ENCODE results near the gene RBP3.
A peak's percentile ranks its signal among the peaks of the same experiment; 100 is the strongest.

Gene RBP3

GRCh38 chr10:47359101-47359500 lies 10.9 kb downstream of the RBP3 start:
- DNase-seq (ENCODE audit: low read depth), result no peak

DNA sequence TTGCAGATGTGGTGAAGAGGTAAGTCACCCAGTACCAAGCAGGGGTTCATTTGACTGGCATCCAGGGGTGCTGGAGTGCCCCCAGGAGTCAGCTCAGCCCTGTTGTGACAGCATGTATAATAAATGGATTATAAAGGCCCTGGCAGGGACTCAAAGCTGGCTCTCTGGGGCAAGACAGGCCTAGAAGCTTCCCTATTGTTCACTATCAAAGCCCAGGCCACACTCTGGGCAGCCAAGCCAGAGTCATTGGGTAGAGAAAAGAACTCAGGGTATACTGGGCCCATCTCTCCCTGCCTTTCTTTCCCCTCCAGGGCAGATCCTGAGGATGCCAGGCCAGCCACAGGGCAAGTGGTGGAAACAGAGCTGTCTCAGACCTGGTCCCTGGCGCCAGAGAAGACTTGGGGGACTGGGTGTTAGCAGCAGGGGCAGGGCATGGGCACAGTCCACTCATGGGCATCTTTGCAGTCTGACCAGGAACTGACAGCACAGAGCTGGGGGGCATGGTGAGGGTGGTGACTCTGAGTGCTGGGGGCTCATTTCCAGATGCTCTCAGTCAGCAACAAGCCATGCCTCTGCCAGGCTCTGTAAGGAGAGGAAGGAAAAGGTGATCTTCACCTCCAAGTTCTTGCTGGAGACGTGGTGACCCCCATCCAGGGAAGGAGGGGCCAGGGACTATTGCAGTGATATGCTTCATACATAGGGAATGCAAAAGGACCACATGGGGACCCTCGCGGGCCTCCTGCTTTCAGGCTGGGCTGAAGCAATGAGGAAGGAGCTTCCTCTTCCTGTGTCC lies 11.7 kb downstream of the RBP3 start:
- no peak for DNase-seq (ENCODE audit: low read depth)

- DNase-seq (ENCODE audit: low read depth), result no peak
These were observed 12.4 kb downstream of the RBP3 start for GRCh38 chr10:47360419-47361040.

DNA sequence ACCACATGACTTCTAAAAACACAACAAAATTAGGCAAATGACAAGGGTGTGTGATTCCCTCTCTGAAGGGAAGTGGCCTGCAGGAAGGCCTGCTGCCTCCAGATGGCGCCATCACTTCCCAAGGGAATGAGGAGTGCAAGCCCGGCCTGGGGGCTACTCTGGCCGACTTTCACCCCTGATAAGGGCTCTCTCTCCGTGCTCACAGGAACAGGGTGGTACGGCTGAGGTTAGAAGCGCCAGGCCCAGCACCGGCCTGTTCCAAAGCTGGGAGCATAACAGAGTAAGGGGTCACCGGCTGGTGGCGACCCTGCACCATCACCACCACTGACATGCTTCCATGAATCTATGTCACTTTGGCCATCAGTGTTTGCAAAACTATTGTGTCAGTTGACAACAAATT lies 13.1 kb downstream of the RBP3 start:
- peak; percentile 24 for DNase-seq (ENCODE audit: low read depth)

GRCh38 chr10:47362199-47362598 lies 14.0 kb downstream of the RBP3 start:
- DNase-seq (ENCODE audit: low read depth), result no peak

DNA sequence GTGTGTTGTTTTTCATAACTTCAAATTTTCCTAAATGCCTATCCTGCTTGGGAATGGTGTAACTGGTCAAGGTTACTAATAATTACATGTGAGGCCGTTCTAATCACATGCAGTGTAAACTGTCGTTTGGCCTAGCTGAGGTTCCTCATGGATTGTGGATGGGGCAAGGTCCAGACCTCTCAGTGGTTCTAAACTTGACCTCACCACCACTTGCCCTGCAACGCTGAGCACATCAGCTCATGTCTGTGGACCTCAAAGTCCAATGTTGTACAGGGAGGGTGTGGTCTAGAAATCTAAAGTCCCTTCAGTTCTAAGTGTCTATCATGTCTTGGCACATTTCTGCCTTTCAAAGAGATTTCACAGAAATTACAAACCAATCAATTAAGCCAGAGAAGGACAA lies 15.6 kb downstream of the RBP3 start:
- DNase-seq (ENCODE audit: low read depth), result no peak

DNA sequence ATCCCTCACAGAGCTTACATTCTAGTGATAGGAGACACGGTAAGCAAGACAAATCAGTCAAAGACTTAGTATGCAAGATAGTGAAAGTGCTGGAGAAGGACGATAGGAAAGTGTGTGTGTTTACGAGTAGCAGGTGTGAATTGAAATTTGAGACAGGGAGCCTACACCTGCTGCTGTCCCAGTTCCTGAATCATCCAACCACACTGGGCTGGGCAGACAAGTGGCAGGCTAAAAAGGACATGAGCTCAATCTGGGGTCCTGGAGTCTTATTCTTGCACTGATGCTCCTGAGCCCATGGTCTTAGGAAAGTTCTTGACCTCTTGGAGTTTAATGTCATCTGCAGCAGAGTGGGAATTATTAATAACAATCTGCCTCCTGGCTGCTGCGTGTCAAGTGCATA lies 16.2 kb downstream of the RBP3 start:
- no peak for DNase-seq (ENCODE audit: low read depth)

GRCh38 chr10:47364911-47365310 lies 16.7 kb downstream of the RBP3 start:
- no peak for DNase-seq (ENCODE audit: low read depth)

DNA sequence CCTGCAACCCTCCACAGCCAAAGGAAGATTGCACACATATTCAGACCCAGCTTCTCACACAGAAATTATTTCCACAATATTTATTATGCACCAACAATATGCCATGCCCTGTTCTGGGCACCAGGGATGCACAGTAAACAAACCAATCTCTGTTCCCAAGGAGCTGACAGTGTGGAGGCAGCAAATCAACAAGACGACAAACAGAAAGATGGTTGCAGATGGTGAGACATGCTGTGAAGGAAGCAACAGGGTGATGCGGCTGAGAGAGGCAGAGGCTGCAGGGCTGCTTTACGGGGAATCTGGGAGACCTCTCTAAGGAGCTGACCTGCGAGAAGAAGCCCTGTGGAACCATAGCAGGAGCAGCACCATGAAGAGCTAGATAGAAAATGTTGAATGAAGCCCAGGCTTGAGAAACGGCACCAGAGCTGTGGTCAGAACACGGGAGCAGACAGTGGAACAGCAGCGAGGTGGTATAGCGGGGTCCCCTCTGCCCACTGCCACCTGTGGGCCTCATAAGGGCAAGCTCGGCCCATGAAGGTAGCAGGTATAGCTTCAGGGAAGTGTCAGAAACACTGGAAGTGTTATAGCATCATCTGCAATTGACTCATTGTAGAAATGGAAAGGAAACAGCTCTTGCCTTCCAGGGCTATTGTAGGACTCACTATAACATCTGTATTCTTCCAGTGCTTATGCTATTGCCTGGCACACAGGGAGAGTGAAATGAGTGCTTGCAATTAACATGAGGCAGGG lies 17.4 kb downstream of the RBP3 start:
- DNase-seq (ENCODE audit: low read depth), result no peak

DNA sequence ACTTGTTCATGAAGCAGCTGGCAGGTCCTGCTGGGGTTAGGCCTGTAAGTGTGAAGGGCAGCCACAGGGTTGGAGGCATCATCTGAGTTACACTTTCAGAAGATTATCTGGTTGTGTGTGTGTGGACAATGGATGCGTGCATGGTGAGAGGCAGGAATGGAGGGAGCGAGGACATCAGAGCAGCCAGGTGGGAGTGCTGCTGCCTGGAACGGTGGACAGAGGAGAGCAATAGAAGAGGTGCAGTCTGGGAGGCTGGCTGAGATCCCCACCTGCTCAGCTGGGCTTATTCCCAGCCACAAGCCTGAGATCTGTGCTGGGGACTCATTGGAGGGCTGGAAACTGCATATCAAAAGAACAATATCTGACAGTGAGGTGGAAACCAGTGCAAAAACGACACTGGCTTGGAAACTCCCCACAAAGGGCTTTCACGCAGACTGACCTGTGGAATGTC lies 18.0 kb downstream of the RBP3 start:
- DNase-seq (ENCODE audit: low read depth), result no peak

DNA sequence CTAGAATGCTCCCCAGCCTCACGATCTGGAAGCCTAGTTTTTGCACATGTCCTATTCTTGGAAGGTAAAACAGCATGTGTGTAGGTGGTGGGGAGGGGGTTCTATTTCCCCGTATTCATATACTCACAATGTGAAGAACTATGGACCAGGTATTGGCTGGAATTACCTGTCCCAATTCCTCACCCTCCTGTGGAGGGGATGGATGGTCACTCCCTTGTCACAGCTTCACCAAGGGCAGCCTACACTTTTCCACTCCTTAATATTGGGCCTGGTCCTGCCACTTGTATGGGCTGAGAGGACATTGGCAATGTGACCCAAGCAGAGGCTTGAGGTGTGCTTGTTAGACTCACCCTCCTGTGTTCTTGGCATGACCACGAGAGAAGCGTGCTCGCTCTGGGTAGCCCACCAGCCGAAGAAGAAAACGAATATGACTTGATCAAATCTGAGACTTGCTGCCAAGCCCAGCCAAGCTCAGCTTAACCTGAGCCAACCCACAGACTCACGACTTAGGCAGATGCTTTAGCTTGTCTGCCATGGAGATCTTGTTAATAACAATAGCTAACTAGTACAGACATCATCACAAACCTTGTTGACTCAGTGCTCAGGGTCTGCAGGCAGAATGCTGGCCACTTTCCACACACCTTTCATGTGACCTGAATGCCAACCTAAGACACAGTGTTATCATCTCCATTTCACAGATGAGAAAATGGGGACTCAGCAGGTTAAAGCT lies 18.7 kb downstream of the RBP3 start:
- no peak for DNase-seq (ENCODE audit: low read depth)

DNA sequence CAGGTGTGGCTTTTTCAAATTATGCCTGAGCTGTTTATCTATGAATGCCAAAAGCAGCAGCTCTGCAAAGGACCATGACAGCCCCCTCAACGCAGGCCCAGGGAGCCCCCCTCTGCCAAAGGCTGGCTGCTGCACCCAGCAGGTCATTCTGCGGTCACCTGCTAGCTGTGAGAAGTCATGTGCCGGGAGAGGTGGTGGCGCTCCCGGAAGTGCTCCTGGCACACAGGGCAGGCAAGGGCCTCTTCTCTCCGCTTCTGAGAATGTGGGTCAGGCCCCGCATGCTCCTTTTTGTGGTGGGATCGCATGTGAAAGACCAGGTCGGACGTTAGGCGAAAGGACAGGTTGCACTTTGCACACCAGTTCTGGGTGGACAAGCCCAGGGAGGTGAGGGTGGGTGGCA lies 19.5 kb downstream of the RBP3 start:
- DNase-seq (ENCODE audit: low read depth), result no peak

- DNase-seq (ENCODE audit: low read depth), result no peak
These were observed 20.4 kb downstream of the RBP3 start for GRCh38 chr10:47368431-47369180.

DNA sequence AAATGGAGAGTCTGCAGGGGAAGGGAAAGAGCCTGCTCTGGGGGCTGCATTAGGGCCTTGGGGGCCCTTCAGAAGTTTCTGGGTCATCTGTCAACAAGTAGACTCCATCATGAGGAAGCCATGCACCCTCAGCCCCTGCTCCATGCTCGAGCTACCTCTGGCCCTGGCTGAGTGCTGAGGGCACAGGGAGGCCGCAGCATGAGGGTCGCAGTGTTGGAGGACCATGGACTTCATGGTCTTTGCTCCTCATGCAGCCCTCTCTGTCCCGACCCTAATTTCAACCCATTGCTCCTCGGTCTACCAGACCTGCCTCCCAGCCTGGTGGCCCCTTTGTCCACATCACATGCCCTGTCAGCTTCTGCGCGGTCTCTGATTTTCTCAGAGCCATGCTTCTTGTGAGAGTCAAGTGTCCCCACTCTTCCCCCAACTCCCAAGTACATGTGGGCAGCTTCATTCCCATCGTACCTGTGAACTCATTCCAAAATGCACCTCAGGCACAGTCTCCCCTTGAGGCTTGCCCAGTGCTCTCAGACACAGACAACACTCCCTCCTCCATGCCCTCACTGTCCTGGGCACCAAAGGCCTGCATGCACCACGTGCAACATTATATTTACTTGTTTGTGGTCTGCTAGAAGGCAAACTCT lies 21.2 kb downstream of the RBP3 start:
- DNase-seq (ENCODE audit: low read depth), result no peak

- DNase-seq (ENCODE audit: low read depth), result no peak
These were observed 22.0 kb downstream of the RBP3 start for GRCh38 chr10:47370015-47370767.

GRCh38 chr10:47370878-47371277 lies 22.7 kb downstream of the RBP3 start:
- no peak for DNase-seq (ENCODE audit: low read depth)

- no peak for DNase-seq (ENCODE audit: low read depth)
These were observed 23.7 kb downstream of the RBP3 start for GRCh38 chr10:47371629-47372485.

DNA sequence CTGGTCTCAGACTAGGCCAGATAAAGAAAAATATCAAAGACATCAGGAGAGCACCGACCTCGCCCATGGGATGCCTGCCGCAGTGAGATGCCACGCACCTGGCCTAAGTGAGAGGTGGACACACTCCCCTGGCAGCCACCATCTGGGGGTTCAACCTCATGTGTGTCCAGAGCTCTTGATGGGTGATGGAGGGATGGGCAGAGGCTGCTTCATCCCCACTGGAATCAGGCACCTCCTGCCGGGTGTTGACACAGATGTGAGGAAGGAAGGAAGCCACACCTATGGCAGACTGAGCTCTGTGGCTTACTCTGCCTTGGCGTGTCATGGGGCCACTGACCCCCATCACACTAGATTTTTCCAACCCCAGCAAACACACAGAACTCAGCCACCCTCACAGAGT lies 24.6 kb downstream of the RBP3 start:
- no peak for DNase-seq (ENCODE audit: low read depth)

Measured in activated T-cell treated with anti-CD3 and anti-CD28 coated beads for 48 hours (primary cell).